GM08714 (cell line): ENCODE results near the gene SFT2D2.

Experiments used
- H3K4me3 ChIP-seq: fragments of 200-500 bp; sonication (Bioruptor generic); 2 replicates; pipeline ENCODE4 v1.5.1; 2014; ENCODE audit warnings: mild to moderate bottlenecking, low read length, inconsistent platforms
- ZNF274 ChIP-seq: IDR thresholded peaks from 2 replicates; pipeline ENCODE4 v1.6.1; 2012; ENCODE audit warnings: mild to moderate bottlenecking, low read depth, low read length

Gene SFT2D2

GRCh38 chr1:168235937-168236336, 10.1 kb downstream of the SFT2D2 start:
- H3K4me3 ChIP-seq = no peak overlapping the region
- no peak for TF ChIP-seq ZNF274

GRCh38 chr1:168236836-168237611, 11.2 kb downstream of the SFT2D2 start:
- no peak overlapping the region for H3K4me3 ChIP-seq
- TF ChIP-seq ZNF274 = no peak

- H3K4me3 ChIP-seq = no peak overlapping the region
- no peak for TF ChIP-seq ZNF274
Measured at GRCh38 chr1:168243198-168243597, 17.4 kb downstream of the SFT2D2 start.

GRCh38 chr1:168243636-168244212, 17.9 kb downstream of the SFT2D2 start:
- TF ChIP-seq ZNF274 = no peak
- no peak overlapping the region for H3K4me3 ChIP-seq

- TF ChIP-seq ZNF274 = no peak
- no peak overlapping the region for H3K4me3 ChIP-seq
Measured at GRCh38 chr1:168245042-168245441, 19.2 kb downstream of the SFT2D2 start.

GRCh38 chr1:168246506-168246905, 20.7 kb downstream of the SFT2D2 start:
- H3K4me3 ChIP-seq = no peak overlapping the region
- TF ChIP-seq ZNF274 = no peak

GRCh38 chr1:168252204-168252733, 26.5 kb downstream of the SFT2D2 start:
- no peak overlapping the region for H3K4me3 ChIP-seq
- TF ChIP-seq ZNF274 = no peak

GRCh38 chr1:168256164-168256563, 30.4 kb downstream of the SFT2D2 start:
- TF ChIP-seq ZNF274 = no peak
- no peak overlapping the region for H3K4me3 ChIP-seq

GRCh38 chr1:168257397-168257796, 31.6 kb downstream of the SFT2D2 start:
- TF ChIP-seq ZNF274 = no peak
- no peak overlapping the region for H3K4me3 ChIP-seq

- H3K4me3 ChIP-seq = no peak overlapping the region
- no peak for TF ChIP-seq ZNF274
Measured at GRCh38 chr1:168259567-168259966, 33.8 kb downstream of the SFT2D2 start.

- H3K4me3 ChIP-seq = no peak overlapping the region
- no peak for TF ChIP-seq ZNF274
Measured at GRCh38 chr1:168260393-168260792, 34.6 kb downstream of the SFT2D2 start.

GRCh38 chr1:168261390-168261789, 35.6 kb downstream of the SFT2D2 start:
- no peak overlapping the region for H3K4me3 ChIP-seq
- TF ChIP-seq ZNF274 = no peak

GRCh38 chr1:168263130-168263529, 37.3 kb downstream of the SFT2D2 start:
- H3K4me3 ChIP-seq = no peak overlapping the region
- TF ChIP-seq ZNF274 = no peak

- no peak for TF ChIP-seq ZNF274
- no peak overlapping the region for H3K4me3 ChIP-seq
Measured at GRCh38 chr1:168264296-168264695, 38.5 kb downstream of the SFT2D2 start.

- TF ChIP-seq ZNF274 = no peak
- H3K4me3 ChIP-seq = no peak overlapping the region
Measured at GRCh38 chr1:168265596-168265995, 39.8 kb downstream of the SFT2D2 start.
